NCI-H524 (cell line): ENCODE measurements around the gene COL6A2.
"Not testable (repeated sequence)": the region's sequence is repeated elsewhere in the genome, so short reads cannot be mapped to it uniquely, and the experiment has no call there.

Experiments used
- DNase-seq, 2 experiments: peaks; one replicate each; lab custom pipeline; 2025; lab: John Stamatoyannopoulos, UW

The COL6A2 gene

DNA sequence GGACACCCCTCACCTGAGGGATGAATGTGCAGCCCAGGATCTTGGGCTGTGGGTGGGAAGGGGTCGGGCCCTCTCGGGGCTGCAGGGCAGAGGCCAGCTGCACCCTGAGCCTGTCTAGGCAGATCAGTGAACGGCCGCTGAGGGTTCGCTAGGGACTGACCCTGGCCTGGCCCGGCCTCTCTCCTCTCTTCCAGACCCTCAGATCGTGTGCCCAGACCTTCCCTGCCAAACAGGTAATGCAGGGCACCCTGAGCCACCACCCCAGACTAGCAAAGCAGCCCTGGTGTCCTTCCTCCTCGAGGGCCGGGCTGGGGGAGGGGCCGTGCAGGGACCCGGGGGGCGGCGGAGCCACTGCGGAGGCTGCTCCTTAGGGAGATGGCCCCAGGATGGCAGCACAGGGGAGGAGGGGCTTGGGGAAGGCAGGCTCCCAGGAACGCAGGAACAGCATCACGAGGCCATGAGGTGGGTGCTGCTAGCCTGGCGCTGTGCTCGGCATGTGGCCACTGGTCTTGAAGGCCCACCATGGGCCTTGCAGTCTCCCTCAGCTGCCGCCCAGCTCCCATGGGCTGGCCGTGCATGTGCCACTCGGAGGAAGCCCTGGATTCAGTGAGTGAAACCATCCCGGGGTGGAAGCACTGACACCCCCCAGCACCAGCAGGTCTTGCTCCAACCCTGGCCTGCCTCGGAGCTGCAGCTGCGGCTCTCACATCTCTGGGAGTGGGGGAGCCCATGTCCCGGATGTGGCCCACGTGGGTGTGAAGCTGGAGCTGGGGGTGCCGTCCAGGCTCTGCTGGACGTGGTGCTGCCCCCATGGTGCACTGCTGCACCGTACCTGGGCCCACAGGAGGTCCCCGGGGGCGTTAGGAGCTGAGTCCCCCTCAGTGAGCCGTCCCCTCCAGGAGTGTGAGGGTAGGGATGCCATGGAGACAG, 28.7 kb downstream of the COL6A2 start:
- DNase-seq = no peak

DNA sequence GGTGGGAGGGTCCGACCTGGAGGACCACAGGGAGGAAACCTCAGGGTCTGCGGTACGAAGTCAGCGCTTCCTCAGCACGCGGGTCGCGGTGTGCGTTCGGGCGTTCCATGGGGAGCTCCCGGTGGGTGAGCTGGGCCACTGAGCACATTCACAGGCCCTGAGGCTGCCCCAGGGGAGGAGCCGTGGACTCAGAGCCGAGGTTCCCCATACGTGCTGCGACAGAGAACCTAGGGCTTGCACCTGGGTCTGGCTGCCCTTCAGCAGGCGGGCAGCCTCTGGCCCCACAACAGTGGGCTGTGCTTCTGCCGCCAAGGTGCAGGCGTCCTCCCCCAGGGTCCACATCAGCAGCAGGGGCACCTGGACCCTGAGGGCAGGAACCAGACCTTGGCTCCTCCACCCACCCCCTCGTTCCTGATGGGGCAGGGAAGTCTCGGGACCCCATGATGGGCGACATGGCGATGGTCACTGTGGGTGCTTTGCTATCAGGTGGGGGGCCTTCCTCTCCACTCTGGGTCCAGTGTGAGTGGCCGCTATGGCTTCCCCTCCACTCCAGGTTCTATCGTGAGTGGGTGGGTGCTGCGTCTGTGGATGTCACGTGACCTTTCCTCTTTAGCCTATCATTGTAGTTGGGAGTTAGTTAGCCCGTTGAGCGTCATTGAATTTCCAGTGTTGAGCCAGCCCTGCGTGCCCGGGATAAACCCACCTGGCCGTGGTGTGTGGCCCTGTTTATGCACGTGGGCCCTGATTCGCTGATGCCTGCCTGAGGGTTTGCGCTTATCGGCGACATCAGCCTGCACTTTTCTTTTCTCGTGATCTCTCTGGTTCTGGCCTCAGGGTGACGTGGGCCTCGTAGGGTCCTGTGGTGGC, 29.6 kb downstream of the COL6A2 start:
- no peak for DNase-seq

DNA sequence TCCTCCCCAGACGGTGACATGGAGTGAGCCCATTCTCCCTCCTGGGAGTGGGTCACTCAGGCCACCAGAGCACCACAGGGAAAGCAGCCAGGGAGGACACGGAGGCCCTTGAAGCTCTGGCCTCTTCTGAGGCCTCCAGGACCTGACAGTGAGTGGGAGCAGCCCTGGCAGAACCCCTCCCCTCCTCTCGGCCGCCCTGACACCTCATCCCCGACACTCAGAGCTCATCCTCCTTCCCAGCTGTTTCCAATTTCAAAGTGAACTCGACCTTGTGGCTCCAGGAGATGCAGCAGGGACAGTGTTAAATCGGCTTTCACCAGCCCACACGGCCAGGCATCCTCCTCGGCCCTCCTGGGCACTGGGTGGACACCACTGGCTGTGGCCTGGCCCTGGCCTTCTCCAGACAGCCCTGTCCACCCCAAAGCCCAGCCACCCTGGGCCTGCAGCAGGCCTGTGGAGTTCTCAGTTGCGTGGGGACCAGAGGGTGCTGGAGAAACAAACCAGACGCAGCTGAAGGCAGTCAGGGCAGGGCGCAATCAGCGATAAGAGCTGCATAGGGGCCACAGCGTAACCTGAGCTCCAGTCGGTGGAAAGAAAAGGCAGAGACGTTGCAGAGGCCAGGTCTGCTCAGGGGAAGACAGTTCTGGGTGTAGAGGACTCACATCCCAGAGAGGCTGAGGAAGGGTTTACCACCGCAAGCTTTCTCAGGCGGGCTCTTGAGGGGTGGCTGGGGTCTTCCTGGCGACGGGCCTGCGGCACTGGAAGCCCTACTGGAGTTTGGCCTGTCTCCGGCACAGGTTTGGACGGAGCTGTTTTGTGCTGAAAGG, 30.4 kb downstream of the COL6A2 start:
- no peak for DNase-seq

DNA sequence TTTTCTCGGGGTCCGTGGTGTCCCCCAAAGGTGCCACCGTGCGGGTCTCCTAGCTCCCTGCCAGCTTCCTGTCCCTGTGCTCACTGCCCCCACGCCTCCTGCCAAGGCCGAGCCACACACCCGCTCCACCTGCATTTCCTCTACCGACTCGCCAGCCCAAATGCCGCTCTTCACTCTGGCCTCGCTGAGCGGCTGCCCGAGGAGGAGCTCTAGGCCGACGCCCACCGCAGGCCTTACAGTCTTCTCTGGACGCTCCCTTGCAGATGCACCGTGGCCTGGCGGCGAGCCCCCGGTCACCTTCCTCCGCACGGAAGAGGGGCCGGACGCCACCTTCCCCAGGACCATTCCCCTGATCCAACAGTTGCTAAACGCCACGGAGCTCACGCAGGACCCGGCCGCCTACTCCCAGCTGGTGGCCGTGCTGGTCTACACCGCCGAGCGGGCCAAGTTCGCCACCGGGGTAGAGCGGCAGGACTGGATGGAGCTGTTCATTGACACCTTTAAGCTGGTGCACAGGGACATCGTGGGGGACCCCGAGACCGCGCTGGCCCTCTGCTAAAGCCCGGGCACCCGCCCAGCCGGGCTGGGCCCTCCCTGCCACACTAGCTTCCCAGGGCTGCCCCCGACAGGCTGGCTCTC, 31.1 kb downstream of the COL6A2 start:
- DNase-seq = no peak

DNA sequence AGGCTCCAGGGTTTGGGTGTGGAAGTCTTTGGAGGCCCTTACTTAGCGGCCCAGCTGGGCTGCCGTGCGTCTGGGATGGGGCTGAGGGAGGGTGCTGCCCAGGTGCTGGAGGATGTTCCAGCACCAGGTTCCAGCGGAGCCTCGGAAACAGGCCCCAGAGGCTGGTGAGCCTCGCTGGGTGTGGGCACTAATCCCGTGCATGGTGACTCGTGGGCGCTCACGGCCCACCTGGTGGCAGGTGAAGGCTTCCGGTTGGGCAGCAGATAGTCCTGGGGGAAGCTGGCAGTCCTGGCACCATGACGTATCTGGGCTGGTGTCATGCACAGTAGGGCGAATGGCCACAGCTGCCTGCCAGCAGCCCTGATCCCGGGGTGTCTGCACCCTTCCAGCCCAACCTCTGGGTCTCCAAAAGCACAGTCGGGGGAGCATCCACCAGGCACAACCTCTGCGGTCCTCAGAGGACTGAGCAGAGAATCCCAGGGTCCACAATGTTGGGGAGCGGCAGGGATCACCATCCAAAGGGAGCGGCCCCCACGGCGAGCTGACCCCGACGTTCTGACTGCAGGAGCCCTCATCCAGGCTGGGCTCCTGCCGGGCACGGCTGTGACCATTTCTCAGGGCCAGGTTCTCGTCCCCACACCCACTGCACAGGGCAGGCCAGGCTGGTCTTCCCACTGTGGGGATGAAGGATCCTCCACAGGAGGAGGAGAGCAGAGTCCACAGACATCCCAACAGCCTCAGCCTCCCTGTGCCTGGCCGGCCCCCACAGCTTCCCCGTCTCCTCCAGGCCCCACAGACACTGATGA, 32.1 kb downstream of the COL6A2 start:
- no peak for DNase-seq

DNA sequence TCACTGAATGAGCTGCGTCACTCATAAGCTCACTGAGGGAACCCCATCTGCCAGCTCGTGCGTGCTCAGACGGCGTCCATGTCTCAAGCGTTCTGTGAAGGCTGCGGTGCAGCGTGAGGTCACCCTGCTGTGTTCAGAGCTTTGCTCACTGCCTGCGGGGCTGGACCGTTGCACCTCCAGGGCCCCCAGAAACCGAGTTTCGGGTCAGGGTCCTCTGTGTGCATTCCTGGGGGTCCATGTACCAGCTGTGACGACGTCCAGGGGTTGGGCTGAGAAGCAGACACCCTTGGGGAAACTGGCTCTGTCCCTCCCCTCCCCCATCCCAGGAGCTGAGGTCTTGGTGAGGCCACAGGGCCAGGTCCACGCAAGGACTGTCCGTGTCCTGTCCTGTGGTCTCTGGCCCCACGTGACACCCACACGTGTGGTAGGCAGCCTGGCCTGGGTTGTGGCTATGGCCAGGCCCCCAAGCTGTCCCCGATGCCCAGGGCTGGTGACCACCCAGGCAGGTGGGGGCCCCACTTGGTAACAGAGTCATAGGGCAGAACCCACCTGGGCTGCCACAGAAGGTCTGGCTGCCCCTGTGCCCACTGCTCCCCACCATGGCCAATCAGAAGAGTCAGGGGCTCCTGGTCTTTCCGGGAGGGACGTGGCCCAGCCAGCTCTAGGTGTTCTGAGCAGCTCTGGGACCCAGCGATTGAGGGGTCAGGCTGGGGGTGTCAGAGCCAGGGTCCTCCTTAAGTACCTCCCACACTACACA, 33.1 kb downstream of the COL6A2 start:
- no peak for DNase-seq

DNA sequence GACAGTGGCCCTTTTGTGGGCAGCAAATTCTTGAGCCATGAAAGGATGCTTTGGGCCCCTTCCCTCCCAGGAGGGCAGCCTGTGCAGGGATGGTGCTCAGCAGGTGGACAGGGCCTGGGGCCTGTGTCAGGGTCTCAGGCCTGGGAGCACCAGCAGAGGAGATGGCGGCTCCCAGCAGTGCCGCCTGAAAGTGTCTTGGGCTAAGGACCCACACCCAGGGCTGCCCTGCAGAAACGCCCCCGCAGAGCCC, 33.6 kb downstream of the COL6A2 start:
- no peak for DNase-seq

DNA sequence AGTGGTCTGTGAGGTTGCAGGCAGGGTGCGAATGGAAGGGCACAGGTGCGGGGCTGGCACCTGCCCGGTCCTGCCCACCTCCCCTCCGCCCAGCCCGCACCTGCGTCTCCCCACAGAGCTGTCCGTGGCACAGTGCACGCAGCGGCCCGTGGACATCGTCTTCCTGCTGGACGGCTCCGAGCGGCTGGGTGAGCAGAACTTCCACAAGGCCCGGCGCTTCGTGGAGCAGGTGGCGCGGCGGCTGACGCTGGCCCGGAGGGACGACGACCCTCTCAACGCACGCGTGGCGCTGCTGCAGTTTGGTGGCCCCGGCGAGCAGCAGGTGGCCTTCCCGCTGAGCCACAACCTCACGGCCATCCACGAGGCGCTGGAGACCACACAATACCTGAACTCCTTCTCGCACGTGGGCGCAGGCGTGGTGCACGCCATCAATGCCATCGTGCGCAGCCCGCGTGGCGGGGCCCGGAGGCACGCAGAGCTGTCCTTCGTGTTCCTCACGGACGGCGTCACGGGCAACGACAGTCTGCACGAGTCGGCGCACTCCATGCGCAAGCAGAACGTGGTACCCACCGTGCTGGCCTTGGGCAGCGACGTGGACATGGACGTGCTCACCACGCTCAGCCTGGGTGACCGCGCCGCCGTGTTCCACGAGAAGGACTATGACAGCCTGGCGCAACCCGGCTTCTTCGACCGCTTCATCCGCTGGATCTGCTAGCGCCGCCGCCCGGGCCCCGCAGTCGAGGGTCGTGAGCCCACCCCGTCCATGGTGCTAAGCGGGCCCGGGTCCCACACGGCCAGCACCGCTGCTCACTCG, 34.1 kb downstream of the COL6A2 start:
- DNase-seq = no peak

DNA sequence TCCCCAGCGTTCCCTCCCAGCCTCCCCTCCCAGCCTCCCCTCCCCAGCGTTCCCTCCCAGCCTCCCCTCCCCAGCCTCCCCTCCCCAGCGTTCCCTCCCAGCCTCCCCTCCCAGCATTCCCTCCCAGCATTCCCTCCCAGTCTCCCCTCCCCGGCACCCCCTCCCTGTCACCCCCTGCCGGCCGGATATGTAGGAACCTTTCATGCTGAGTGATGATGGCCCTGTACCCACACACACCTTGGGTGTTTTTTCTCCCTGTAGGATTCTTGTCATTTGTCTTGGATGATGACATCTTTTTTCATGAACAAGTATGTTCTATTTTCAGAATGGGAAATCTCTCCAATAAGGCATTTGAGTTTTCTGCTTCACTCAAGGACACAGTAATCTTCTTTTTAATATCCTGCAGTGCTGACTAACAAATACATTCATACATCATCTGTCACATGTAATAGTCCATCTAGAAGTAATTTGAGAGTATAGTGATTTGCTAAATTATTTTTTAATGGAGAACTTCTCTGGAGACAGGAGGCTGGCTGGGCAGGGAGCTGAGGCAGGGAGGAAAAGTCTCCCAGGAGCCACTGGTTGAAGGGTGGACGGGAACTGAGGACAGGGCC, 38.0 kb downstream of the COL6A2 start:
- DNase-seq = no peak

DNA sequence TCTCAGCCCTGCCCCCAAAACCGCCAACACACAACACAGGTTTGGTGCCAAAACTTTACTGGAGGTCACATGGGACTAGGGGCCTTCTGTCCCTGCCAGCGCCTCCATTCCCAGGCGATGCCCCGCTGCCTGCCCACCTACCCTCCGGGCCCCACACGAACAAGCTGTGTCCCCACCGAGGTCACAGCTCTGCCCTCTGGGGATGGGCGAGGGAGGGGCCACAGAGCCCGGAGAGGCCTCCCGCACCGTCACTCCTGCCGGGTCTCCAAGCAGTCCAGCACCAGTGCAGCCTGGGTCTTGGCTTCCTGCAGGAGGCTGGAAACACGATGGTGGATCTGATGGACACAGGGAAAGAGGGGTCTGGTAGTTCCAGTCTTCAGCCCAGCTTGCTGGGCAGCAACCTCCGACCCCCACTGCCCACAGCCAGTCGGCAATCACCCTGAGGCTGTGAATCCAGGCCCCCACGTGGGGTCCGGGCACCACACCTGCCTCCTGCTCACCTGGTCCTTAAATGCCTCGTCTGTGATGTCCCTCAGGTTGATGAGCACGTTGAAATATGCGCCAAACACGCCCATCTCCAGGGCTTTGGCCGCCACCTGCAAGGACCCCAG, 38.9 kb downstream of the COL6A2 start:
- no peak for DNase-seq

DNA sequence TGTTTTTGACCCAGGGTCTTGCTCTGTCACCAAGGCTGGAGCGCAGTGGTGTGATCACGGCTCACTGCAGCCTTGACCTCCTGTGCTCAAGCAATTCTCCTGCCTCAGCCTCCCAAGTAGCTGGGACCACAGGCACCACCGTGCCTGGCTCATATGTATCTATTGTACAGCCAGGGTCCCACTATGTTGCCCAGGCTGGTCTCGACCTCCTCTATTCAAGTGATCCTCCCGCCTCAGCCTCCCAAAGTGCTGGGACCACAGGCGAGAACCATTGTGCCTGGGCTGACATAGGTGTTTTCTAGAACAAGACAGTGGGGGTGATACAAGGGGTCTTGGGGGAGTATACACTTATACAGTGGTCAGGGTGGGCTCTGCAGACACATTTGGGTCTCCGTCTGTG, 40.0 kb downstream of the COL6A2 start:
- no peak for DNase-seq

DNA sequence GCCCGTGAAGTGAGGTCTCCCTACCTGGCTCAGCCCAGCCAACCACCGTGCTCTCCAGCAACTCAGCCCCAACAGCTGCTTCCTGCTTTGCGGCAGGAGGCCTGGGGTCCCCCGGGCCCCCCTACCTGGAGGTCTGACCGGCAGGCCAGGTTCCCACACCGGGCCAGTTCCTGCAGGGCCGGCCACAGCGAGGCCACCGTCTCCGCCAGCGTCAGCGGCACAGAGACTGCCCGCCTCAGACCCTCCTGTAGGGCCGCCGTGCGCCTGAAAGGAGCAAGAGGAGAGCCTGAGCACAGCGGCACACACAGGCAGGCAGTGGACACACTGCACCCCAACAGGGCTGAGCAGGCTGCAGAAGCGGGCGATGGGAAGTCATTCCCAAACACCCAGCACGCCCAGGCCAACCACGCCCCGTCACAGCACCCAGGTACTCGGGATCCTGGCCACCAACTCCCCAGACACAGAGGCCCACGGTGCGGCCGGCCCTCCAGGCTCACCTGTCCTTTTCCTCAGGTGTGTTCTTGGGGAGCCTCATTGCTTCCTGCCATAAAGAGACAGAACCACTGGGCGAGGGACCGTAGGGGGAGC, 40.6 kb downstream of the COL6A2 start:
- DNase-seq = no peak

DNA sequence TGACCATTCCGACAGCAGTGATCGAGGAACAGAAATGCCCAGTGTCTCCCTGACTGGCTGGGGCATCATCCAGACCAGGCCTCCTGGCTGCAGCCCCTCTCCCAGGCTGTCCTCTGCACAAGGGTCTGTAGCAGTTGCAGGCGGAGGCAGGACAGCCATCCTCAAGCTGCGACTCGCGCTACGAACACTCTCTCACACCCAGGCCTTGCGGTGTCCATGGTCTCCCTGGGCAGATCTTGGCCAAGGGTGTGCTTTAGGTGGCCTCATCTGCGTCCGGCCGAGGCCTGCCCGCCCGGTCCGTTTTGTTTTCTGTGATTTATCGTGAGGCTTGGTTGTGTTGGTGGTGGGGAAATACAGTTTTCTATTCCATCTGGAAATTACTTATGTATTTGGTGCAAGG, 41.8 kb downstream of the COL6A2 start:
- DNase-seq = no peak

DNA sequence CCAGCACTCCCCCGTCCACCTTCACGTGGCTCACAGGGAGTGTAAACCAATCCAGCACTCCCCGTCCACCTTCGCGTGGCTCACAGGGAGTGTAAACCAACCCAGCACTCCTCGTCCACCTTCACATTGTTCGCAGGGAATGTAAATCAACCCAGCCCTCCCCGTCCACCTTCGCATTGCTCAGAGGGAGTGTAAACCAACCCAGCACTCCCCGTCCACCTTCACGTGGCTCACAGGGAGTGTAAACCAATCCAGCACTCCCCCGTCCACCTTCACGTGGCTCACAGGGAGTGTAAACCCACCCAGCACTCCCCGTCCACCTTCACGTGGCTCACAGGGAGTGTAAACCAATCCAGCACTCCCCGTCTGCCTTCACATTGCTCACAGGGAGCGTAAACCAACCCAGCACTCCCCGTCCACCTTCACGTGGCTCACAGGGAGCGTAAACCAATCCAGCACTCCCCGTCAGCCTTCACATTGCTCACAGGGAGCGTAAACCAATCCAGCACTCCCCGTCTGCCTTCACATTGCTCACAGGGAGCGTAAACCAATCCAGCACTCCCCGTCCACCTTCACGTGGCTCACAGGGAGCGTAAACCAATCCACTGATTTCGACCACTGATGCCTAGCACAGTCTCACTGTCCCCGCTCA, 42.6 kb downstream of the COL6A2 start:
- DNase-seq = not testable (repeated sequence)

DNA sequence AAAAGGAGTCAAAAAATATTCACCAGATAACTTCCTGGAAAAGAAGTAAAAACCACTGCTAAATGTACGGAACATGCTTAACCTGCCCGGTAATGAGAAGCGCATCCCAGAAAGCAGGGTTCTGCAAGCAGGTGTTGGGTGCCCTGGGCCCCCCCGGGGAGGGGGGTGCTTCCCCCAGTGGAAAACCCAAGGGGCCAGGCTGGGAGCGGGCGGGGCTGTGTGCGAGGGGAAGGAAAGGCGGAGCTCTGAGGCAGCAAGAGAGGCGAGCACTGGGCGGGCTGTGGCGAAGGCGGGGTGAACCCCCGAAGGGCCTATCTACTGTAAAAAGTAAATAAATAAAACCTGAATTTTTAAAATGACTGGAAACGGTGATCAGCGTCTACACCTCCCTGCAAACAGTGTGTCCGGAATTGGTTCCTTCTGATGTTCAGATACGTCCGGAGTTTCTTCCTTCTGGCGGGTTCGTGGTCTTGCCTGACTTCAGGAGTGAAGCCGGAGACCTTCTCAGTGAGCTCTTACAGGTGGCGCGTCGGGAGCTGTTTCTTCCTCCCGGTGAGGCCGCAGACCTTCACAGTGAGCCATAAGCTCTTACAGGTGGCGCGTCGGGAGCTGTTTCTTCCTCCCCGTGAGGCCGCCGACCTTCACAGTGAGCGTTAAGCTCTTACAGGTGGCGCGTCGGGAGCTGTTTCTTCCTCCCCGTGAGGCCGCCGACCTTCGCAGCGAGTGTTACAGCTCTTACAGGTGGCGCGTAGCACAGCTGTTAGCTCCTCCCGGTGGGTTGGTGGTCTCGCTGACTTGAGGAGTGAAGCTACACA, 44.1 kb downstream of the COL6A2 start:
- DNase-seq = no peak

DNA sequence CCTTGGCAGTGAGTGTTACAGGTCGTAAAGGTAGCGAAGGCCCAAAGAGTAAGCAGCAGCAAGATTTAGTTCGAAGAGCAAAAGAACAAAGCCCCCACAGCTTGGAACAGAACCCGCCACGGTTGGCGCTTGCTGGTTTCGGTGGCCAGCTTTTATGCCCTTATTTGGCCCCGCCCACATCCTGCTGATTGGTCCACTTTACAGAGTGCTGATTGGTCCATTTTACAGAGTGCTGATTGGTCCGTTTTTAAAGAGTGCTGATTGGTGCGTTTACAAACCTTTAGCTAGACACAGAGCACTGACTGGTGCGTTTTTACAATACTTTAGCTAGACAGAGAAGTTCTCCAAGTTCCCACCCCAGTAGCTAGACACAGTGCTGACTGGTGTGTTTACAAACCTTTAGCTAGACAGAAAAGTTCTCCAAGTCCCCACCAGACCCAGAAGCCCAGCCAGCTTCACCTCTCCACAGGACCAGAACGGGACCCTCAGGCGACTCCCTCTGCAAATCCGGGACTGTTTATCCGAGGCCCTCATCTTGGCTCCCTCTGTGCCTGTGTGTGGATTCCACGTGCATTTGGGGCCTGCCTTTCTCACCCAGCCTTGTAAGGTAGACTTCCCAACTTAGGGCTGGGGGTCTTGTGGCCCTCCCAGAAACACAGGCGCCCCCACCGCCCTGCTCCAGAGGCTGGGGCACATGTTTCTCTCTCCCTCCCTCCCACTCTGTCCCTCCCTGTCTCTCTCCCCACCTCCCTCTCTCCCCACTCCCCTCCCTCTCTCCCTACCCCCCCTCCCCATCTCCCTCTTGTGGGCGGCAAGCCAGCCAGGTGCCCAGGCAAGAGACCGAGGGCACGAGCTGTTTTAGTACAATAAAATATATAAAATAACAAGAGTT, 44.9 kb downstream of the COL6A2 start:
- no peak for DNase-seq
